H9 (cell line): ENCODE measurements around the gene PFKFB2. TPM values are rescaled to one million over a fixed set of nuclear protein-coding genes. Genes with fewer than 3 reads are reported as not detected.

Experiments used
- DNase-seq: peaks from one replicate; pipeline ENCODE4 v3.0.0-alpha.2; 2017
- H2AFZ ChIP-seq: one replicate; pipeline ENCODE4 v1.6.1; 2013; ENCODE audit warnings: mild to moderate bottlenecking, low read length, control low read depth, moderate library complexity
- H2AK5ac ChIP-seq: 2 replicates; pipeline ENCODE4 v1.6.1; 2013; ENCODE audit warnings: low read length, control low read depth, mixed read lengths; ENCODE audit not compliant: insufficient read length
- H2BK120ac ChIP-seq: one replicate; pipeline ENCODE4 v1.6.1; 2013; ENCODE audit warnings: low read depth, mild to moderate bottlenecking, low read length, control low read depth, inconsistent platforms; ENCODE audit not compliant: poor library complexity, severe bottlenecking
- H2BK12ac ChIP-seq: 2 replicates; pipeline ENCODE4 v1.6.1; 2013; ENCODE audit warnings: low read length, control low read depth, mixed read lengths, low read depth; ENCODE audit not compliant: insufficient read length
- H2BK15ac ChIP-seq: 2 replicates; pipeline ENCODE4 v1.6.1; 2013; ENCODE audit warnings: low read depth, low read length, control low read depth
- H2BK20ac ChIP-seq: one replicate; pipeline ENCODE4 v1.6.1; 2013; ENCODE audit warnings: low read depth, mild to moderate bottlenecking, low read length, control low read depth, inconsistent platforms; ENCODE audit not compliant: poor library complexity, severe bottlenecking
- H2BK5ac ChIP-seq: 2 replicates; pipeline ENCODE4 v1.6.1; 2013; ENCODE audit warnings: low read length, control low read depth, mixed read lengths; ENCODE audit not compliant: insufficient read length
- H3K14ac ChIP-seq: 2 replicates; pipeline ENCODE4 v1.6.1; 2013; ENCODE audit warnings: low read length, control low read depth; ENCODE audit not compliant: insufficient read depth
- H3K18ac ChIP-seq: 2 replicates; pipeline ENCODE4 v1.6.1; 2013; ENCODE audit warnings: low read depth, mild to moderate bottlenecking, mixed read lengths, low read length, control low read depth; ENCODE audit not compliant: insufficient read length
- H3K23ac ChIP-seq: 2 replicates; pipeline ENCODE4 v1.6.1; 2013; ENCODE audit warnings: low read length, control low read depth, mixed read lengths, low read depth; ENCODE audit not compliant: insufficient read length
- H3K23me2 ChIP-seq: 2 replicates; pipeline ENCODE4 v1.6.1; 2013; ENCODE audit warnings: low read depth, mild to moderate bottlenecking, mixed read lengths, low read length, control low read depth; ENCODE audit not compliant: insufficient read length, poor library complexity, severe bottlenecking
- H3K27ac ChIP-seq: 2 replicates; pipeline ENCODE4 v1.5.1; 2013; ENCODE audit warnings: low read length, control low read depth, mixed read lengths, low read depth; ENCODE audit not compliant: insufficient read length
- H3K27me3 ChIP-seq: 2 replicates; pipeline ENCODE4 v1.6.1; 2013; ENCODE audit warnings: low read length, control low read depth, inconsistent platforms; ENCODE audit not compliant: insufficient read depth
- H3K4ac ChIP-seq: 2 replicates; pipeline ENCODE4 v1.6.1; 2013; ENCODE audit warnings: low read depth, mild to moderate bottlenecking, control low read depth, inconsistent platforms, low read length, moderate library complexity
- H3K4me1 ChIP-seq: 2 replicates; pipeline ENCODE4 v1.6.1; 2013; ENCODE audit warnings: low read length, control low read depth, inconsistent platforms; ENCODE audit not compliant: insufficient read depth
- H3K4me2 ChIP-seq: 2 replicates; pipeline ENCODE4 v1.6.1; 2013; ENCODE audit warnings: low read length, control low read depth, mixed read lengths; ENCODE audit not compliant: insufficient read length, insufficient read depth
- H3K56ac ChIP-seq: 2 replicates; pipeline ENCODE4 v1.6.1; 2013; ENCODE audit warnings: low read depth, mild to moderate bottlenecking, mixed read lengths, low read length, control low read depth; ENCODE audit not compliant: insufficient read length
- H3K79me1 ChIP-seq: 2 replicates; pipeline ENCODE4 v1.6.1; 2013; ENCODE audit warnings: low read depth, mild to moderate bottlenecking, moderate library complexity, low read length, control low read depth, inconsistent platforms; ENCODE audit not compliant: insufficient read depth, poor library complexity, severe bottlenecking
- H3K79me2 ChIP-seq: 2 replicates; pipeline ENCODE4 v1.6.1; 2013; ENCODE audit warnings: low read length, control low read depth, inconsistent platforms; ENCODE audit not compliant: insufficient read depth
- H3K9ac ChIP-seq: 2 replicates; pipeline ENCODE4 v1.6.1; 2013; ENCODE audit warnings: low read length, control low read depth, mixed read lengths; ENCODE audit not compliant: insufficient read length; ENCODE audit errors: extremely low read depth
- H3K9me3 ChIP-seq: one replicate; pipeline ENCODE4 v1.6.1; 2013; ENCODE audit warnings: low read depth, low read length, inconsistent platforms; ENCODE audit not compliant: control insufficient read depth
- H3T11ph ChIP-seq: one replicate; pipeline ENCODE4 v1.6.1; 2013; ENCODE audit warnings: mild to moderate bottlenecking, low read length, control low read depth, inconsistent platforms
- H4K20me1 ChIP-seq: one replicate; pipeline ENCODE4 v1.6.1; 2013; ENCODE audit not compliant: control insufficient read depth, insufficient read length, insufficient read depth
- H4K5ac ChIP-seq: 2 replicates; pipeline ENCODE4 v1.6.1; 2013; ENCODE audit warnings: low read depth, mild to moderate bottlenecking, mixed read lengths, low read length, control low read depth; ENCODE audit not compliant: insufficient read length
- H4K8ac ChIP-seq: replicated peaks from 2 replicates; pipeline ENCODE4 v1.6.1; 2013; ENCODE audit warnings: low read length, control low read depth, mixed read lengths, low read depth; ENCODE audit not compliant: insufficient read length
- H4K91ac ChIP-seq: 2 replicates; pipeline ENCODE4 v1.6.1; 2013; ENCODE audit warnings: low read depth, mild to moderate bottlenecking, moderate library complexity, mixed read lengths, low read length, control low read depth; ENCODE audit not compliant: insufficient read length
- H3K27ac Mint-ChIP-seq, 3 experiments: 2 replicates in 2 of 3; 3 replicates in 1 of 3; pipeline ENCODE4 v1.8.0; 2020 to 2021; ENCODE audit warnings: mixed read lengths in 3 of 3, mild to moderate bottlenecking in 1 of 3, moderate library complexity in 1 of 3
- H3K27me3 Mint-ChIP-seq: 2 replicates; pipeline ENCODE4 v1.8.0; 2021; ENCODE audit warnings: low read depth, mild to moderate bottlenecking, moderate library complexity, mixed read lengths
- H3K36me3 Mint-ChIP-seq, 3 experiments: 2 replicates in 2 of 3; 3 replicates in 1 of 3; pipeline ENCODE4 v1.8.0; 2020 to 2021; ENCODE audit warnings: low read depth in 3 of 3, mixed read lengths in 3 of 3; ENCODE audit not compliant: insufficient read depth in 1 of 3
- H3K4me1 Mint-ChIP-seq, 2 experiments: 2 replicates each; pipeline ENCODE4 v1.8.0; 2020; ENCODE audit warnings: mixed read lengths in 2 of 2
- H3K4me3 Mint-ChIP-seq, 2 experiments: 2 replicates in 1 of 2; 3 replicates in 1 of 2; pipeline ENCODE4 v1.8.0; 2020 to 2021; ENCODE audit warnings: mild to moderate bottlenecking in 2 of 2, mixed read lengths in 2 of 2, moderate library complexity in 1 of 2
- H3K9me3 Mint-ChIP-seq, 2 experiments: 2 replicates in 1 of 2; 3 replicates in 1 of 2; pipeline ENCODE4 v1.8.0; 2020; ENCODE audit warnings: mild to moderate bottlenecking in 2 of 2, mixed read lengths in 2 of 2, moderate library complexity in 1 of 2
- CTCF ChIP-seq: fragments of 200-600 bp; sonication (generic); conservative IDR thresholded peaks from 3 replicates; pipeline ENCODE4 v1.8.0; 2021; ENCODE audit warnings: antibody characterized with exemption, mild to moderate bottlenecking
- WGBS: extraction: QIAGEN DNeasy Blood & Tissue Kit; methylation state at CpG from one replicate; pipeline ENCODE4 v1.1.7; 2013; ENCODE audit warnings: missing lambda C conversion rate, low lambda C conversion rate, mixed read lengths; ENCODE audit not compliant: insufficient read length; ENCODE audit errors: extremely low coverage; 5-methylcytosine and 5-hydroxymethylcytosine counted together
- total RNA-seq: library from RNA; stranded (reverse); gene quantifications from 2 replicates; pipeline ENCODE4 v1.2.1, GENCODE V29; 2021

The PFKFB2 gene
- total RNA-seq, 1 experiment from 2014 or later = 14.6 TPM

DNA sequence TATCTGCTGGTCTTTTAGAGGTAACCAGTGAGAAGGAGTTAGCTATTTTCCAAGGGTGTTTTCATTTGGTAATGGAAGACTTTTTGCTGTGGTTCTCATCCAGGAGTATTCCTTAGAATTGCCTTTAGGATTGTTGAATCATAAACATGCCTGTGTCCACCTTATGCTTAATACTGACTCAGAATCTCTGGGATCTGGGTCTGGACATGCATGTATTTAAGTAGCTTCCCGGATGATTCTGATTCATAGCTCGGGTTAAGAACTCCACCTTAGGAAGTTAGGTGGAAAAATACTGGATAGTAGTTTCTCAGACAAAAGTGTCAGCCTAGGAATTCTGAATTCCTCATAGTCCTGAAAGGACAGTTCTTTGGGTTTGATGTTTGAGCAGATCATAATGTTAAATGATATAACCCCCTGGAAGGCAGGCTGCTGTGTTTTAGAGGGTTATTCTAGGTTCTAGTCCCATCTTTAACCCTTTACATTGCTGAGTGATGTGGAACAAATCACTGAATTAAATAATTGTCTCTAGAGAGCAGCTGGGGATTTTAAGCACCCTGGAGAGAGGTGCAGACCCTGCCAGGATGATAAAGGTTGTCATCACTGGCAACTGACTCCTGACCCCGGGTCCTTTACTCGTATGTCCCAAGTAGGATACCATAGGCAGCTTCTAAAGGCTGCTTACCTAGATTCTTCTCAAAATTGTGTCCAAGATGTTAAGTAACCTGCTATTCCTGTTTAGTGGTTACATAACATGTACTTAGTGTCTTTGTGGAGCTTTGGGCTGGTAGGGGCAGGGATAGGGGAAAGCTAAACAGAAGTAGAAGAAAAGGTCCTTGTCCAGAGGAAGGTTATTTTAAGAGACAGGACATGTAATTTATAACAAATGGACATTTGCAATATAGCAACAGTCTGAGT, 21.1 kb downstream of the PFKFB2 start:
- H3K9ac ChIP-seq = no peak overlapping the region
- H4K91ac ChIP-seq = no peak overlapping the region
- no peak overlapping the region for H3K56ac ChIP-seq
- Mint-ChIP-seq H3K36me3 (peaks cover 2 to 16% (median 9%) of the 10 kb centered on the region in 3 experiments; a peak in 5 of 7 replicates), H3K27ac (no peak overlapping the region), H3K4me3 (0 out of 5 replicates have a peak overlapping the region, but pooled peaks of 1 of the 2 experiments have one; percentile 10), H3K4me1 (peaks cover 0 to 8% of the 10 kb centered on the region in 2 experiments; a peak in 1 of 4 replicates), H3K9me3 (no peaks in the 10 kb centered on the region), H3K27me3 (no peaks in the 10 kb centered on the region)
- H3K9me3 ChIP-seq = no peaks in the 10 kb centered on the region
- no peak overlapping the region for H2BK5ac ChIP-seq
- no peak overlapping the region for H3K14ac ChIP-seq
- H3K23ac ChIP-seq = no peak overlapping the region
- H4K8ac ChIP-seq = no peak overlapping the region
- H3K18ac ChIP-seq = no peak overlapping the region
- H3K23me2 ChIP-seq = no peaks in the 10 kb centered on the region
- H3K4me1 ChIP-seq = no peaks in the 10 kb centered on the region
- no peaks in the 10 kb centered on the region for H3K79me2 ChIP-seq
- H3K79me1 ChIP-seq = no peaks in the 10 kb centered on the region
- no peaks in the 10 kb centered on the region for H4K20me1 ChIP-seq
- no peak overlapping the region for H3T11ph ChIP-seq
- DNase-seq = no peak
- H2AFZ ChIP-seq = no peak overlapping the region
- TF ChIP-seq CTCF = no peak
- H2BK20ac ChIP-seq = no peak overlapping the region
- H2BK12ac ChIP-seq = no peak overlapping the region
- WGBS = no CpG with 5 or more reads among the region's 4 CpGs
- H3K4me2 ChIP-seq = no peak overlapping the region
- H2BK15ac ChIP-seq = no peak overlapping the region
- no peak overlapping the region for H4K5ac ChIP-seq
- no peak overlapping the region for H3K27ac ChIP-seq
- H2BK120ac ChIP-seq = no peak overlapping the region
- no peak overlapping the region for H3K4ac ChIP-seq
- H3K27me3 ChIP-seq = no peaks in the 10 kb centered on the region
- H2AK5ac ChIP-seq = no peak overlapping the region
